ENCODE results near the gene RTN4R.

- TF ChIP-seq CTCF (IDR thresholded peaks at IDR 0.05 in 2 of 3, conservative IDR thresholded peaks at IDR 0.05 in 1 of 3; ENCODE audit: borderline replicate concordance in 1 of 3, insufficient read depth in 1 of 3, low read depth in 2 of 3, low read length in 2 of 3) = no peak
- no peak for TF ChIP-seq REST (IDR thresholded peaks at IDR 0.05; ENCODE audit: low read depth)
- no peak for TF ChIP-seq EZH2 (IDR thresholded peaks at IDR 0.05)
- no peak for TF ChIP-seq MAX (IDR thresholded peaks at IDR 0.05)
- TF ChIP-seq TCF7L2 (IDR thresholded peaks at IDR 0.05; ENCODE audit: borderline replicate concordance, extremely low read depth, insufficient read depth, insufficient read length) = no peak
- no peak for TF ChIP-seq EGR1 (IDR thresholded peaks at IDR 0.05; ENCODE audit: low read depth)
- no peak for TF ChIP-seq POLR2AphosphoS5 (IDR thresholded peaks at IDR 0.05; ENCODE audit: low read depth, low read length)
These were observed 38.0 kb upstream of the RTN4R start for GRCh38 chr22:20305894-20306645.

Measured in HCT116 (cell line).